ENCODE data around the gene HEY2. TPM values are rescaled to one million over a fixed set of nuclear protein-coding genes. Genes with fewer than 3 reads are reported as not detected.

The HEY2 gene
- total and polyA plus RNA-seq, 10 of the 15 experiments (the other 5 are each of a cell fraction or from before 2014, with no cell fraction given) = 0.01 to 0.32 (median 0.08) TPM; not detected in 4

DNA sequence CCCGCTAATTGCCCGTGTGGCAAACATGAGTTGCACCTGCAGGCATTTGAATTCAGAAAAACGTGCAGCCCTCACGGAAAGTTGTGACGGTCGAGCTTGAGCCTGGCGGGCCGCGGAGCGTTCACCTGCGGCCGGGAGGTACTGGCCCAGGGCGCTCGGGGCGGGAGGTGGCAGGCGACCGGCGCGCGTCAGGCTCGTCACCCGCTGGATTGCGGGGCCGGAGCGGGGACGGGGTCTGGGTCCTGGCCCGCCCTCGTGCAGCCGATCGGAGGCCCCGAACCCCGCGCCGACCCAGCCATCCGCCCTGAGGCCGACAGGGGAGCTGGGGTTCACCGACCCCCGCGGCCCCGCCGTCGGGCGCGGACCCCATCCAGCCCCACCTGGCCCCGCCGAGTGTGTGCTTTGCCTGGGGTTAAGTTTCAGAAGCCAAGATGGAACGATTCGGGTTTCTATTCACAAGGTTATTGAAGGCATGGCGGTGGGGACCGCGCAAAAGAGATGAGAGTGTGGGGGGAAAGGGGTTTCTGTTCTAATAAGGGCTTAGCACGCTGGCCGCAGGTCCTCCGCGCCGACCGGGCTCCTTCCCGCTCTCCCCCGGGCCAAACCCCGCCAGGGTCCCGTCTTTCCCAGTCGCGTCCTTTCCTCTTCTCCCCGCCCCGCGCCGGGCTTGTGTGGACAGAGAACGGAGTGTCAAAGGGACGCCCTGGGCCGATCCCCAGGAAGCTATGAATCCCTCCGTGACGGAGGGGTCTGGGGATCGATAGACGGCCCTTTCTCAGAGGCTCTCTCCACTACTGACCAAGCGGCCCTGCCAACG is 1.6 kb upstream of the HEY2 start (continued):
- TF ChIP-seq, protein P1, sequence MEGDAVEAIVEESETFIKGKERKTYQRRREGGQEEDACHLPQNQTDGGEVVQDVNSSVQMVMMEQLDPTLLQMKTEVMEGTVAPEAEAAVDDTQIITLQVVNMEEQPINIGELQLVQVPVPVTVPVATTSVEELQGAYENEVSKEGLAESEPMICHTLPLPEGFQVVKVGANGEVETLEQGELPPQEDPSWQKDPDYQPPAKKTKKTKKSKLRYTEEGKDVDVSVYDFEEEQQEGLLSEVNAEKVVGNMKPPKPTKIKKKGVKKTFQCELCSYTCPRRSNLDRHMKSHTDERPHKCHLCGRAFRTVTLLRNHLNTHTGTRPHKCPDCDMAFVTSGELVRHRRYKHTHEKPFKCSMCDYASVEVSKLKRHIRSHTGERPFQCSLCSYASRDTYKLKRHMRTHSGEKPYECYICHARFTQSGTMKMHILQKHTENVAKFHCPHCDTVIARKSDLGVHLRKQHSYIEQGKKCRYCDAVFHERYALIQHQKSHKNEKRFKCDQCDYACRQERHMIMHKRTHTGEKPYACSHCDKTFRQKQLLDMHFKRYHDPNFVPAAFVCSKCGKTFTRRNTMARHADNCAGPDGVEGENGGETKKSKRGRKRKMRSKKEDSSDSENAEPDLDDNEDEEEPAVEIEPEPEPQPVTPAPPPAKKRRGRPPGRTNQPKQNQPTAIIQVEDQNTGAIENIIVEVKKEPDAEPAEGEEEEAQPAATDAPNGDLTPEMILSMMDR (IDR thresholded peaks at IDR 0.05 in 2 of 3, conservative IDR thresholded peaks at IDR 0.05 in 1 of 3; ENCODE audit: control insufficient read depth in 2 of 3, extremely low read depth in 1 of 3, insufficient read depth in 1 of 3, low read depth in 3 of 3, low read length in 3 of 3) = no peak
- no peak for TF ChIP-seq CHD1 (IDR thresholded peaks at IDR 0.05; ENCODE audit: low read depth, low read length)
- TF ChIP-seq, protein P2, sequence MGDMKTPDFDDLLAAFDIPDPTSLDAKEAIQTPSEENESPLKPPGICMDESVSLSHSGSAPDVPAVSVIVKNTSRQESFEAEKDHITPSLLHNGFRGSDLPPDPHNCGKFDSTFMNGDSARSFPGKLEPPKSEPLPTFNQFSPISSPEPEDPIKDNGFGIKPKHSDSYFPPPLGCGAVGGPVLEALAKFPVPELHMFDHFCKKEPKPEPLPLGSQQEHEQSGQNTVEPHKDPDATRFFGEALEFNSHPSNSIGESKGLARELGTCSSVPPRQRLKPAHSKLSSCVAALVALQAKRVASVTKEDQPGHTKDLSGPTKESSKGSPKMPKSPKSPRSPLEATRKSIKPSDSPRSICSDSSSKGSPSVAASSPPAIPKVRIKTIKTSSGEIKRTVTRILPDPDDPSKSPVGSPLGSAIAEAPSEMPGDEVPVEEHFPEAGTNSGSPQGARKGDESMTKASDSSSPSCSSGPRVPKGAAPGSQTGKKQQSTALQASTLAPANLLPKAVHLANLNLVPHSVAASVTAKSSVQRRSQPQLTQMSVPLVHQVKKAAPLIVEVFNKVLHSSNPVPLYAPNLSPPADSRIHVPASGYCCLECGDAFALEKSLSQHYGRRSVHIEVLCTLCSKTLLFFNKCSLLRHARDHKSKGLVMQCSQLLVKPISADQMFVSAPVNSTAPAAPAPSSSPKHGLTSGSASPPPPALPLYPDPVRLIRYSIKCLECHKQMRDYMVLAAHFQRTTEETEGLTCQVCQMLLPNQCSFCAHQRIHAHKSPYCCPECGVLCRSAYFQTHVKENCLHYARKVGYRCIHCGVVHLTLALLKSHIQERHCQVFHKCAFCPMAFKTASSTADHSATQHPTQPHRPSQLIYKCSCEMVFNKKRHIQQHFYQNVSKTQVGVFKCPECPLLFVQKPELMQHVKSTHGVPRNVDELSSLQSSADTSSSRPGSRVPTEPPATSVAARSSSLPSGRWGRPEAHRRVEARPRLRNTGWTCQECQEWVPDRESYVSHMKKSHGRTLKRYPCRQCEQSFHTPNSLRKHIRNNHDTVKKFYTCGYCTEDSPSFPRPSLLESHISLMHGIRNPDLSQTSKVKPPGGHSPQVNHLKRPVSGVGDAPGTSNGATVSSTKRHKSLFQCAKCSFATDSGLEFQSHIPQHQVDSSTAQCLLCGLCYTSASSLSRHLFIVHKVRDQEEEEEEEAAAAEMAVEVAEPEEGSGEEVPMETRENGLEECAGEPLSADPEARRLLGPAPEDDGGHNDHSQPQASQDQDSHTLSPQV (IDR thresholded peaks at IDR 0.05) = no peak
